ENCODE data around the gene KCNQ5.

Gene KCNQ5

GRCh38 chr6:72755752-72756151 lies 133.9 kb downstream of the KCNQ5 start:
- no peaks in the 10 kb centered on the region for H3K27me3 ChIP-seq (replicated peaks; ENCODE audit: control insufficient read depth, insufficient read depth, low read length)
- H3K4me3 ChIP-seq (ENCODE audit: low read length) = no peak overlapping the region
- H3K4me1 ChIP-seq (ENCODE audit: control insufficient read depth, insufficient read depth, low read length) = peaks cover 10% of the 10 kb centered on the region
- DNase-seq (ENCODE audit: low read depth) = no peak
- H3K36me3 ChIP-seq (ENCODE audit: control insufficient read depth, insufficient read depth, low read length, severe bottlenecking) = no peaks in the 10 kb centered on the region
- no peak overlapping the region for H3K9ac ChIP-seq (ENCODE audit: low read length)
- no peaks in the 10 kb centered on the region for H3K9me3 ChIP-seq (ENCODE audit: control insufficient read depth, low read length)

- no peaks in the 10 kb centered on the region for H3K36me3 ChIP-seq (ENCODE audit: control insufficient read depth, insufficient read depth, low read length, severe bottlenecking)
- H3K4me3 ChIP-seq (ENCODE audit: low read length) = no peak overlapping the region
- peaks cover 11% of the 10 kb centered on the region for H3K4me1 ChIP-seq (ENCODE audit: control insufficient read depth, insufficient read depth, low read length)
- no peak overlapping the region for H3K9ac ChIP-seq (ENCODE audit: low read length)
- no peaks in the 10 kb centered on the region for H3K27me3 ChIP-seq (replicated peaks; ENCODE audit: control insufficient read depth, insufficient read depth, low read length)
- DNase-seq (ENCODE audit: low read depth) = no peak
- H3K9me3 ChIP-seq (ENCODE audit: control insufficient read depth, low read length) = no peaks in the 10 kb centered on the region
Observed at GRCh38 chr6:72757048-72757447, 135.2 kb downstream of the KCNQ5 start.

- no peak overlapping the region for H3K9ac ChIP-seq (ENCODE audit: low read length)
- H3K4me1 ChIP-seq (ENCODE audit: control insufficient read depth, insufficient read depth, low read length) = peaks cover 11% of the 10 kb centered on the region
- no peaks in the 10 kb centered on the region for H3K36me3 ChIP-seq (ENCODE audit: control insufficient read depth, insufficient read depth, low read length, severe bottlenecking)
- H3K4me3 ChIP-seq (ENCODE audit: low read length) = no peak overlapping the region
- no peak for DNase-seq (ENCODE audit: low read depth)
- no peaks in the 10 kb centered on the region for H3K27me3 ChIP-seq (replicated peaks; ENCODE audit: control insufficient read depth, insufficient read depth, low read length)
- H3K9me3 ChIP-seq (ENCODE audit: control insufficient read depth, low read length) = no peaks in the 10 kb centered on the region
Observed at GRCh38 chr6:72757926-72758325, 136.1 kb downstream of the KCNQ5 start.

- Histone ChIP-seq H3K27me3 (replicated peaks; ENCODE audit: control insufficient read depth, insufficient read depth, low read length) (no peaks in the 10 kb centered on the region), H3K36me3 (ENCODE audit: control insufficient read depth, insufficient read depth, low read length, severe bottlenecking) (no peaks in the 10 kb centered on the region), H3K9ac (ENCODE audit: low read length) (no peak overlapping the region), H3K9me3 (ENCODE audit: control insufficient read depth, low read length) (no peaks in the 10 kb centered on the region), H3K4me1 (ENCODE audit: control insufficient read depth, insufficient read depth, low read length) (peaks cover 11% of the 10 kb centered on the region), H3K4me3 (ENCODE audit: low read length) (no peak overlapping the region)
- no peak for DNase-seq (ENCODE audit: low read depth)
Observed at GRCh38 chr6:72758901-72759300, 137.0 kb downstream of the KCNQ5 start.

GRCh38 chr6:72760114-72760793 lies 138.4 kb downstream of the KCNQ5 start:
- no peaks in the 10 kb centered on the region for H3K9me3 ChIP-seq (ENCODE audit: control insufficient read depth, low read length)

GRCh38 chr6:72761761-72762160 lies 139.9 kb downstream of the KCNQ5 start:
- no peaks in the 10 kb centered on the region for H3K27me3 ChIP-seq (replicated peaks; ENCODE audit: control insufficient read depth, insufficient read depth, low read length)
- no peaks in the 10 kb centered on the region for H3K36me3 ChIP-seq (ENCODE audit: control insufficient read depth, insufficient read depth, low read length, severe bottlenecking)
- no peak overlapping the region for H3K9ac ChIP-seq (ENCODE audit: low read length)
- H3K9me3 ChIP-seq (ENCODE audit: control insufficient read depth, low read length) = no peaks in the 10 kb centered on the region
- no peak overlapping the region for H3K4me3 ChIP-seq (ENCODE audit: low read length)
- peaks cover 11% of the 10 kb centered on the region for H3K4me1 ChIP-seq (ENCODE audit: control insufficient read depth, insufficient read depth, low read length)
- DNase-seq (ENCODE audit: low read depth) = no peak

More at GRCh38 chr6:72760114-72760793, 138.4 kb downstream of the KCNQ5 start:
- Histone ChIP-seq H3K9ac (ENCODE audit: low read length) (no peak overlapping the region), H3K4me3 (ENCODE audit: low read length) (peak overlapping the region; percentile 18), H3K36me3 (ENCODE audit: control insufficient read depth, insufficient read depth, low read length, severe bottlenecking) (no peaks in the 10 kb centered on the region), H3K4me1 (ENCODE audit: control insufficient read depth, insufficient read depth, low read length) (peaks cover 11% of the 10 kb centered on the region), H3K27me3 (replicated peaks; ENCODE audit: control insufficient read depth, insufficient read depth, low read length) (no peaks in the 10 kb centered on the region)
- DNase-seq (ENCODE audit: low read depth) = peak; percentile 67

- DNase-seq (ENCODE audit: low read depth) = no peak
- no peaks in the 10 kb centered on the region for H3K36me3 ChIP-seq (ENCODE audit: control insufficient read depth, insufficient read depth, low read length, severe bottlenecking)
- no peaks in the 10 kb centered on the region for H3K4me1 ChIP-seq (ENCODE audit: control insufficient read depth, insufficient read depth, low read length)
- no peaks in the 10 kb centered on the region for H3K9me3 ChIP-seq (ENCODE audit: control insufficient read depth, low read length)
- H3K9ac ChIP-seq (ENCODE audit: low read length) = no peak overlapping the region
- no peak overlapping the region for H3K4me3 ChIP-seq (ENCODE audit: low read length)
- no peaks in the 10 kb centered on the region for H3K27me3 ChIP-seq (replicated peaks; ENCODE audit: control insufficient read depth, insufficient read depth, low read length)
Observed at GRCh38 chr6:72769459-72770125, 147.7 kb downstream of the KCNQ5 start.

- no peaks in the 10 kb centered on the region for H3K4me1 ChIP-seq (ENCODE audit: control insufficient read depth, insufficient read depth, low read length)
- no peak overlapping the region for H3K9ac ChIP-seq (ENCODE audit: low read length)
- H3K27me3 ChIP-seq (replicated peaks; ENCODE audit: control insufficient read depth, insufficient read depth, low read length) = no peaks in the 10 kb centered on the region
- DNase-seq (ENCODE audit: low read depth) = no peak
- no peaks in the 10 kb centered on the region for H3K9me3 ChIP-seq (ENCODE audit: control insufficient read depth, low read length)
- H3K36me3 ChIP-seq (ENCODE audit: control insufficient read depth, insufficient read depth, low read length, severe bottlenecking) = no peaks in the 10 kb centered on the region
- H3K4me3 ChIP-seq (ENCODE audit: low read length) = no peak overlapping the region
Observed at GRCh38 chr6:72770959-72771358, 149.1 kb downstream of the KCNQ5 start.

- no peak for DNase-seq (ENCODE audit: low read depth)
- no peak overlapping the region for H3K4me3 ChIP-seq (ENCODE audit: low read length)
- H3K36me3 ChIP-seq (ENCODE audit: control insufficient read depth, insufficient read depth, low read length, severe bottlenecking) = no peaks in the 10 kb centered on the region
- no peaks in the 10 kb centered on the region for H3K9me3 ChIP-seq (ENCODE audit: control insufficient read depth, low read length)
- no peak overlapping the region for H3K9ac ChIP-seq (ENCODE audit: low read length)
- no peaks in the 10 kb centered on the region for H3K27me3 ChIP-seq (replicated peaks; ENCODE audit: control insufficient read depth, insufficient read depth, low read length)
- no peaks in the 10 kb centered on the region for H3K4me1 ChIP-seq (ENCODE audit: control insufficient read depth, insufficient read depth, low read length)
Observed at GRCh38 chr6:72776456-72776855, 154.6 kb downstream of the KCNQ5 start.

- Histone ChIP-seq H3K4me3 (ENCODE audit: low read length) (no peak overlapping the region), H3K9me3 (ENCODE audit: control insufficient read depth, low read length) (no peaks in the 10 kb centered on the region), H3K9ac (ENCODE audit: low read length) (no peak overlapping the region), H3K36me3 (ENCODE audit: control insufficient read depth, insufficient read depth, low read length, severe bottlenecking) (no peaks in the 10 kb centered on the region), H3K4me1 (ENCODE audit: control insufficient read depth, insufficient read depth, low read length) (peaks cover 6% of the 10 kb centered on the region), H3K27me3 (replicated peaks; ENCODE audit: control insufficient read depth, insufficient read depth, low read length) (no peaks in the 10 kb centered on the region)
- DNase-seq (ENCODE audit: low read depth) = no peak
Observed at GRCh38 chr6:72781624-72782023, 159.8 kb downstream of the KCNQ5 start.

GRCh38 chr6:72783035-72783434 lies 161.2 kb downstream of the KCNQ5 start:
- Histone ChIP-seq H3K9me3 (ENCODE audit: control insufficient read depth, low read length) (no peaks in the 10 kb centered on the region), H3K9ac (ENCODE audit: low read length) (no peak overlapping the region), H3K4me1 (ENCODE audit: control insufficient read depth, insufficient read depth, low read length) (peaks cover 18% of the 10 kb centered on the region), H3K27me3 (replicated peaks; ENCODE audit: control insufficient read depth, insufficient read depth, low read length) (no peaks in the 10 kb centered on the region), H3K36me3 (ENCODE audit: control insufficient read depth, insufficient read depth, low read length, severe bottlenecking) (no peaks in the 10 kb centered on the region), H3K4me3 (ENCODE audit: low read length) (no peak overlapping the region)
- DNase-seq (ENCODE audit: low read depth) = peak; percentile 42

All from adipocyte (in vitro differentiated cells).